NCI-H2171 (cell line): ENCODE results near the gene GYG2.

Experiments used
- DNase-seq: peaks from one replicate; lab custom pipeline; 2025; lab: John Stamatoyannopoulos, UW

Gene GYG2

GRCh38 chrX:2817036-2817435, 11.7 kb upstream of the GYG2 start:
- no peak for DNase-seq

- peak; percentile 1 for DNase-seq
Measured at GRCh38 chrX:2819345-2820135, 9.2 kb upstream of the GYG2 start.

GRCh38 chrX:2820136-2820771, 8.5 kb upstream of the GYG2 start:
- DNase-seq, result no peak

GRCh38 chrX:2823795-2824386, 4.8 kb upstream of the GYG2 start:
- no peak for DNase-seq

GRCh38 chrX:2824886-2825285, 3.8 kb upstream of the GYG2 start:
- DNase-seq, result no peak

- DNase-seq, result no peak
Measured at GRCh38 chrX:2828959-2829411, 255 bp downstream of the GYG2 start.

- no peak for DNase-seq
Measured at GRCh38 chrX:2829469-2830246, 928 bp downstream of the GYG2 start.

- no peak for DNase-seq
Measured at GRCh38 chrX:2831471-2832228, 2.9 kb downstream of the GYG2 start.

- DNase-seq, result no peak
Measured at GRCh38 chrX:2837961-2838360, 9.2 kb downstream of the GYG2 start.

GRCh38 chrX:2840961-2841360, 12.2 kb downstream of the GYG2 start:
- no peak for DNase-seq

- no peak for DNase-seq
Measured at GRCh38 chrX:2841537-2841936, 12.8 kb downstream of the GYG2 start.

GRCh38 chrX:2846992-2847391, 18.3 kb downstream of the GYG2 start:
- DNase-seq, result no peak

- DNase-seq, result no peak
Measured at GRCh38 chrX:2848871-2849301, 20.2 kb downstream of the GYG2 start.

- DNase-seq, result no peak
Measured at GRCh38 chrX:2854918-2855317, 26.2 kb downstream of the GYG2 start.

- DNase-seq, result no peak
Measured at GRCh38 chrX:2855761-2856160, 27.0 kb downstream of the GYG2 start.

GRCh38 chrX:2857566-2857965, 28.8 kb downstream of the GYG2 start:
- DNase-seq, result no peak

GRCh38 chrX:2859197-2859797, 30.6 kb downstream of the GYG2 start:
- no peak for DNase-seq

GRCh38 chrX:2862404-2862803, 33.7 kb downstream of the GYG2 start:
- DNase-seq, result no peak

GRCh38 chrX:2863646-2864045, 34.9 kb downstream of the GYG2 start:
- DNase-seq, result no peak

- DNase-seq, result no peak
Measured at GRCh38 chrX:2867206-2867605, 38.5 kb downstream of the GYG2 start.

- DNase-seq, result no peak
Measured at GRCh38 chrX:2870650-2871049, 41.9 kb downstream of the GYG2 start.
